IMR-90 (cell line): ENCODE data around the gene RASGRP2. TPM values are rescaled to one million over a fixed set of nuclear protein-coding genes. Genes with fewer than 3 reads are reported as not detected.

Experiments
- ATAC-seq: fragments of 200-7000 bp; cut with Tn5 transposase; 2 replicates; pipeline ENCODE4 v1.9.1; 2020; ENCODE audit warnings: low read depth, mild to moderate bottlenecking, moderate library complexity
- BruUV-seq: library from RNA; stranded (reverse); fragments of 400-500 nt; replicated peaks from 2 replicates; lab custom pipeline; 2021; lab: Mats Ljungman, UMichigan
- CTCF ChIA-PET: fragments of 300-600 bp; formaldehyde crosslinking; extraction: SDS; loops from one replicate; lab custom pipeline; 2021; ENCODE audit warnings: antibody characterized with exemption; lab: Yijun Ruan, JAX
- POLR2A ChIA-PET: fragments of 300-600 bp; sonication (Branson Sonifier 250); formaldehyde crosslinking; loops from one replicate; lab custom pipeline; 2022; ENCODE audit warnings: antibody characterized with exemption; ENCODE audit not compliant: unreplicated experiment; lab: Charles Lee
- DNase-seq: peaks from one replicate; pipeline ENCODE4 v3.0.0; 2013
- H2AFZ ChIP-seq: replicated peaks from 2 replicates; pipeline ENCODE3; 2013; ENCODE audit warnings: low read length, mild to moderate bottlenecking; ENCODE audit not compliant: poor library complexity
- H2AK5ac ChIP-seq: 2 replicates; pipeline ENCODE4 v1.6.1; 2013; ENCODE audit warnings: low read depth, low read length, inconsistent platforms
- H2AK9ac ChIP-seq: replicated peaks from 2 replicates; pipeline ENCODE3; 2013; ENCODE audit warnings: mild to moderate bottlenecking, low read depth, low read length, moderate library complexity; ENCODE audit not compliant: poor library complexity
- H2BK120ac ChIP-seq: 2 replicates; pipeline ENCODE4 v1.6.1; 2013; ENCODE audit warnings: low read depth, low read length, inconsistent platforms
- H2BK15ac ChIP-seq: 3 replicates; pipeline ENCODE4 v1.6.1; 2013; ENCODE audit warnings: low read depth, low read length, inconsistent platforms
- H2BK20ac ChIP-seq: 2 replicates; pipeline ENCODE4 v1.6.1; 2013; ENCODE audit warnings: low read depth, mild to moderate bottlenecking, inconsistent platforms, low read length, moderate library complexity
- H2BK5ac ChIP-seq: 2 replicates; pipeline ENCODE4 v1.6.1; 2013; ENCODE audit warnings: mild to moderate bottlenecking, low read depth, low read length, inconsistent platforms; ENCODE audit not compliant: poor library complexity, severe bottlenecking
- H3K14ac ChIP-seq: replicated peaks from 2 replicates; pipeline ENCODE4 v1.6.1; 2013; ENCODE audit warnings: low read depth, low read length, inconsistent platforms
- H3K18ac ChIP-seq: 2 replicates; pipeline ENCODE4 v1.6.1; 2013; ENCODE audit warnings: low read depth, low read length, control low read depth
- H3K23ac ChIP-seq: 2 replicates; pipeline ENCODE4 v1.6.1; 2013; ENCODE audit warnings: low read depth, low read length, inconsistent platforms
- H3K27ac ChIP-seq: 2 replicates; pipeline ENCODE4 v1.5.1; 2013; ENCODE audit warnings: mild to moderate bottlenecking, control low read depth, low read length; ENCODE audit not compliant: insufficient read depth
- H3K27me3 ChIP-seq: 2 replicates; pipeline ENCODE4 v1.6.1; 2013; ENCODE audit warnings: low read length; ENCODE audit not compliant: control insufficient read depth, insufficient read depth
- H3K36me3 ChIP-seq: 2 replicates; pipeline ENCODE4 v1.6.1; 2013; ENCODE audit warnings: low read length, mixed read lengths; ENCODE audit not compliant: control insufficient read depth, insufficient read depth
- H3K4ac ChIP-seq: 2 replicates; pipeline ENCODE4 v1.6.1; 2013; ENCODE audit warnings: low read depth, low read length, inconsistent platforms
- H3K4me1 ChIP-seq: 2 replicates; pipeline ENCODE4 v1.6.1; 2013; ENCODE audit warnings: low read length, mixed read lengths; ENCODE audit not compliant: control insufficient read depth, insufficient read depth
- H3K4me2 ChIP-seq: 2 replicates; pipeline ENCODE4 v1.6.1; 2013; ENCODE audit warnings: low read depth, mild to moderate bottlenecking, control low read depth, low read length, moderate library complexity
- H3K4me3 ChIP-seq: 2 replicates; pipeline ENCODE4 v1.5.1; 2013; ENCODE audit warnings: low read depth, mild to moderate bottlenecking, control low read depth, low read length, moderate library complexity; ENCODE audit not compliant: insufficient read depth
- H3K56ac ChIP-seq: 2 replicates; pipeline ENCODE4 v1.6.1; 2013; ENCODE audit warnings: low read length, inconsistent platforms; ENCODE audit not compliant: insufficient read depth; ENCODE audit errors: extremely low read depth
- H3K79me1 ChIP-seq, 2 experiments: 2 replicates each; pipeline ENCODE4 v1.6.1; 2013; ENCODE audit warnings: low read length in 2 of 2, inconsistent platforms in 1 of 2, low read depth in 1 of 2
- H3K9ac ChIP-seq: 2 replicates; pipeline ENCODE4 v1.6.1; 2013; ENCODE audit warnings: low read depth, low read length, control low read depth
- H3K9me1 ChIP-seq: 2 replicates; pipeline ENCODE4 v1.6.1; 2013; ENCODE audit warnings: low read length, inconsistent platforms; ENCODE audit not compliant: insufficient read depth
- H3K9me3 ChIP-seq: 2 replicates; pipeline ENCODE4 v1.6.1; 2013; ENCODE audit warnings: low read length; ENCODE audit not compliant: control insufficient read depth, insufficient read depth
- H4K20me1 ChIP-seq: 2 replicates; pipeline ENCODE4 v1.6.1; 2013; ENCODE audit warnings: low read length, inconsistent platforms; ENCODE audit not compliant: insufficient read depth
- H4K5ac ChIP-seq: 2 replicates; pipeline ENCODE4 v1.6.1; 2013; ENCODE audit warnings: mild to moderate bottlenecking, low read depth, low read length, control low read depth
- H4K8ac ChIP-seq, 2 experiments: 2 replicates each; pipeline ENCODE4 v1.6.1; 2013; ENCODE audit warnings: low read depth in 2 of 2, low read length in 2 of 2, control low read depth in 1 of 2, inconsistent platforms in 1 of 2
- H4K91ac ChIP-seq: 2 replicates; pipeline ENCODE4 v1.6.1; 2013; ENCODE audit warnings: low read depth, low read length, inconsistent platforms; ENCODE audit not compliant: insufficient read depth
- BHLHE40 ChIP-seq: fragments of 150-350 bp; IDR thresholded peaks from 2 replicates; pipeline ENCODE4 v1.6.1; 2016; ENCODE audit warnings: mild to moderate bottlenecking, low read depth, low read length
- RAD21 ChIP-seq: IDR thresholded peaks from 2 replicates; pipeline ENCODE4 v1.6.1; 2012; ENCODE audit warnings: low read length, improper control_type of control experiment
- WGBS, 2 experiments: methylation state at CpG; one replicate each; pipeline versions ENCODE4 v1.1.5 to v1.1.7; 2013; ENCODE audit warnings: missing lambda C conversion rate in 2 of 2; ENCODE audit not compliant: insufficient read length in 1 of 2; ENCODE audit errors: extremely low coverage in 2 of 2; 5-methylcytosine and 5-hydroxymethylcytosine counted together
- dilution Hi-C: fragments of 300-500 bp; cut with HindIII; formaldehyde crosslinking; loops from one replicate; pipeline ENCODE4 v1.14.3; 2018; ENCODE audit warnings: low sequenced_read_pairs; ENCODE audit not compliant: unreplicated experiment
- in situ Hi-C: fragments of 300-500 bp; cut with MboI; formaldehyde crosslinking; loops from 3 replicates; pipeline ENCODE4 v1.14.3; 2019; ENCODE audit warnings: low sequenced_read_pairs, inconsistent platforms, mixed read lengths
- intact Hi-C: fragments of 100-400 bp; cut with micrococcal nuclease; formaldehyde crosslinking; loops from 2 replicates; pipeline ENCODE4 v1.10.0; 2022
- polyA plus RNA-seq, 3 experiments: library from polyadenylated mRNA; depleted of rRNA; stranded (reverse); fragments of >200 nt; gene quantifications; 2 replicates each; pipeline ENCODE4 v1.2.3, GENCODE V29; 2012; ENCODE audit warnings: low replicate concordance in 1 of 3
- total RNA-seq: library from RNA; depleted of rRNA; stranded (reverse); fragments of >200 nt; gene quantifications from 2 replicates; pipeline ENCODE4 v1.2.3, GENCODE V29; 2012

RASGRP2 gene
- total and polyA plus RNA-seq, 2 of the 4 experiments (the other 2 are of a cell fraction) = 1.2 TPM; not detected in 1

GRCh38 chr11:64718780-64719124 lies 25.2 kb downstream of the RASGRP2 start:
- H3K4me3 ChIP-seq = no peak overlapping the region
- H2BK20ac ChIP-seq = no peak overlapping the region
- no peak overlapping the region for H3K14ac ChIP-seq
- H3K27me3 ChIP-seq = peaks cover 82% of the 10 kb centered on the region
- no peak overlapping the region for H3K18ac ChIP-seq
- no peak for TF ChIP-seq BHLHE40
- no peak for TF ChIP-seq RAD21
- H2BK15ac ChIP-seq = no peak overlapping the region
- H4K20me1 ChIP-seq = no peaks in the 10 kb centered on the region
- no peak overlapping the region for H3K23ac ChIP-seq
- no CpG with 5 or more reads among the region's 4 CpGs for WGBS, 2 experiments
- BruUV-seq = no TSS peak
- no peak overlapping the region for H4K5ac ChIP-seq
- no peak overlapping the region for H3K4me2 ChIP-seq
- intact Hi-C loops = no loop called here
- no peak overlapping the region for H3K56ac ChIP-seq
- DNase-seq (no peak), ATAC-seq (no peak)
- H3K36me3 ChIP-seq = no peaks in the 10 kb centered on the region
- no peaks in the 10 kb centered on the region for H3K9me1 ChIP-seq
- in situ Hi-C loops = no loop called here
- H2BK120ac ChIP-seq = no peak overlapping the region
- no peak overlapping the region for H4K8ac ChIP-seq
- H3K4me1 ChIP-seq = no peaks in the 10 kb centered on the region
- dilution Hi-C loops = no loop called here
- ChIA-PET POLR2A (no interaction called here), CTCF (interaction anchor here (1.3 kb wide), 1 partner anchor 30 kb away, joined by 5 read pairs; no protein-coding TSS in a partner anchor)
- H3K9ac ChIP-seq = no peak overlapping the region
- H3K27ac ChIP-seq = no peak overlapping the region
- no peak overlapping the region for H4K91ac ChIP-seq
- H3K9me3 ChIP-seq = no peaks in the 10 kb centered on the region
- no peak overlapping the region for H2BK5ac ChIP-seq
- H2AFZ ChIP-seq = no peak overlapping the region
- H2AK9ac ChIP-seq = no peak overlapping the region
- H3K4ac ChIP-seq = no peak overlapping the region
- H2AK5ac ChIP-seq = no peak overlapping the region
- H3K79me1 ChIP-seq = no peaks in the 10 kb centered on the region
